HG02884 (cell line): ENCODE measurements around the gene ZNF652.
"Not testable (repeated sequence)": the region's sequence is repeated elsewhere in the genome, so short reads cannot be mapped to it uniquely, and the experiment has no call there.

Experiments used
- ATAC-seq: cut with Tn5 transposase; IDR thresholded peaks from one replicate; pipeline ENCODE4 v1.9.1; 2021; ENCODE audit warnings: mild to moderate bottlenecking, moderate library complexity; ENCODE audit not compliant: unreplicated experiment

The ZNF652 gene

GRCh38 chr17:49275981-49276380 is 86.1 kb downstream of the ZNF652 start:
- not testable (repeated sequence) for ATAC-seq

GRCh38 chr17:49269356-49269755 is 92.7 kb downstream of the ZNF652 start:
- ATAC-seq, result no peak

- ATAC-seq, result no peak
Measured at GRCh38 chr17:49267912-49268311, 94.1 kb downstream of the ZNF652 start.

- no peak for ATAC-seq
Measured at GRCh38 chr17:49266233-49266632, 95.8 kb downstream of the ZNF652 start.

GRCh38 chr17:49261540-49261939 is 100.5 kb downstream of the ZNF652 start:
- not testable (repeated sequence) for ATAC-seq

- no peak for ATAC-seq
Measured at GRCh38 chr17:49260817-49261291, 101.2 kb downstream of the ZNF652 start.

- ATAC-seq, result no peak
Measured at GRCh38 chr17:49260011-49260816, 101.8 kb downstream of the ZNF652 start.

- no peak for ATAC-seq
Measured at GRCh38 chr17:49259663-49260010, 102.4 kb downstream of the ZNF652 start.

- ATAC-seq, result no peak
Measured at GRCh38 chr17:49258394-49258793, 103.7 kb downstream of the ZNF652 start.

- ATAC-seq, result no peak
Measured at GRCh38 chr17:49255125-49255524, 106.9 kb downstream of the ZNF652 start.

GRCh38 chr17:49254066-49254465 is 108.0 kb downstream of the ZNF652 start:
- ATAC-seq, result no peak

- no peak for ATAC-seq
Measured at GRCh38 chr17:49252148-49252695, 109.8 kb downstream of the ZNF652 start.

GRCh38 chr17:49249890-49250522 is 112.0 kb downstream of the ZNF652 start:
- no peak for ATAC-seq

GRCh38 chr17:49249292-49249794 is 112.7 kb downstream of the ZNF652 start:
- ATAC-seq, result no peak

GRCh38 chr17:49247944-49248343 is 114.1 kb downstream of the ZNF652 start:
- no peak for ATAC-seq

- no peak for ATAC-seq
Measured at GRCh38 chr17:49244839-49245238, 117.2 kb downstream of the ZNF652 start.
